ENCODE measurements around the gene CFAP77. TPM values are rescaled to one million over a fixed set of nuclear protein-coding genes. Genes with fewer than 3 reads are reported as not detected.

The CFAP77 gene
- total RNA-seq, 4 donors from 2014 or later = not detected

DNA sequence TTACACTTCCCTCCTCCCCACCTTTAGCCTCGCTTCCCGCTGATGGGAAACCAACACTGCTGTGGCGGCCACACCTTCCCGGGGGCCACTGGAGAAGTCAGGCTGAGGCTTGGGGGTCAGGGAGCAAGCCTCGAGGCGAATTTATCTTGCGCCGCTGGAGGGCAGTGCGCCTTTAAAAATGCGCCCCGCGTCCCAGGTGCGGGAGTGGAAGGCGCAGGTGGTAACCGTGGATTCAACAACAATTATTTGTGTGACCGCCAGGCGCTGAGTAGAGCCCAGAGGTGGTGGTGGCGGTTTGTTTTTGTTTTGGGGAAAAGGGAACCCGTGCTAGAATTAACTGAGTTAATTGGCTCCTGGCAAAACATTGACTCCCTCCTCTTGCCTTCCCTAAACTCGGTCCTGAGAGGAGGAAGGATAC, 1.1 kb downstream of the CFAP77 start:
- Histone ChIP-seq H3K9me3 (no peaks in the 10 kb centered on the region), H3K27ac (replicated peaks in 1 of 4) (no peak overlapping the region), H3K4me3 (peak overlapping the region in 3 of 4 donors; percentile 53 to 66 (median 55)), H3K27me3 (peaks cover 0 to 69% (median 37%) of the 10 kb centered on the region in 4 donors), H3K36me3 (no peaks in the 10 kb centered on the region), H3K4me1 (peaks cover 27 to 32% (median 29%) of the 10 kb centered on the region in 4 donors)
- intact Hi-C loops (cut with DNase I) = loop anchor here (10.0 kb wide), 1 partner anchor 394 kb away; no protein-coding TSS in a partner anchor
- DNase-seq (ENCODE audit: extremely low spot score) = no peak
- 1% methylated on average over 19 of the region's 20 CpGs for WGBS
- TF ChIP-seq, protein P1, sequence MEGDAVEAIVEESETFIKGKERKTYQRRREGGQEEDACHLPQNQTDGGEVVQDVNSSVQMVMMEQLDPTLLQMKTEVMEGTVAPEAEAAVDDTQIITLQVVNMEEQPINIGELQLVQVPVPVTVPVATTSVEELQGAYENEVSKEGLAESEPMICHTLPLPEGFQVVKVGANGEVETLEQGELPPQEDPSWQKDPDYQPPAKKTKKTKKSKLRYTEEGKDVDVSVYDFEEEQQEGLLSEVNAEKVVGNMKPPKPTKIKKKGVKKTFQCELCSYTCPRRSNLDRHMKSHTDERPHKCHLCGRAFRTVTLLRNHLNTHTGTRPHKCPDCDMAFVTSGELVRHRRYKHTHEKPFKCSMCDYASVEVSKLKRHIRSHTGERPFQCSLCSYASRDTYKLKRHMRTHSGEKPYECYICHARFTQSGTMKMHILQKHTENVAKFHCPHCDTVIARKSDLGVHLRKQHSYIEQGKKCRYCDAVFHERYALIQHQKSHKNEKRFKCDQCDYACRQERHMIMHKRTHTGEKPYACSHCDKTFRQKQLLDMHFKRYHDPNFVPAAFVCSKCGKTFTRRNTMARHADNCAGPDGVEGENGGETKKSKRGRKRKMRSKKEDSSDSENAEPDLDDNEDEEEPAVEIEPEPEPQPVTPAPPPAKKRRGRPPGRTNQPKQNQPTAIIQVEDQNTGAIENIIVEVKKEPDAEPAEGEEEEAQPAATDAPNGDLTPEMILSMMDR (IDR thresholded peaks at IDR 0.05) = peak; percentile 25 to 51 (median 28)
- no peak for TF ChIP-seq EP300 (IDR thresholded peaks at IDR 0.05)

DNA sequence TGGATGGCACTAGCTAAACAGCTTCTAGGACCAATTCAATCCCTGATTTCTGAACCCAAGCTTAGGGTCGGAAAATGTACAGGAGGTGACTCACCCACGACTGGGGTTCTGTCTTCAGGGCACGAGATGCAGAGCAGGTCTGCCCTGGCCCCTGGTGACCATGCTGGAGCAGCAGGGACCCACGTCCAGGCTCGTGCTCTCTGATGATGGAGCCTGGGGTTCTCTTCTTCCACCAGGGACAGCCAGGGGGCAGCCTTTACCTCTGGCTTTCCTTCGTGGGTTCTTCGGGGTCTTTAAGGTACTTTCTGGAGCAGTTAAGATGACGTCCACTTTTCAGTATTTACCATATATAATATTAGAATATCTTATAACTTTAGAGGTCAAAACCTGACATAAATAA, 2.1 kb downstream of the CFAP77 start:
- Histone ChIP-seq H3K4me3 (no peak overlapping the region), H3K4me1 (peaks cover 23 to 27% (median 25%) of the 10 kb centered on the region in 4 donors), H3K9me3 (no peaks in the 10 kb centered on the region), H3K36me3 (no peaks in the 10 kb centered on the region), H3K27me3 (peaks cover 0 to 79% (median 37%) of the 10 kb centered on the region in 4 donors), H3K27ac (replicated peaks in 1 of 4) (no peak overlapping the region)
- no peak for DNase-seq (ENCODE audit: extremely low spot score)
- 12% methylated on average over 8 of the region's 8 CpGs for whole genome bisulfite sequencing
- TF ChIP-seq, protein P1 (IDR thresholded peaks at IDR 0.05) = peak; percentile 9 to 38 (median 26)
- TF ChIP-seq POLR2AphosphoS5 (IDR thresholded peaks at IDR 0.05) (no peak), POLR2A (IDR thresholded peaks at IDR 0.05; ENCODE audit: low read depth) (no peak), EP300 (IDR thresholded peaks at IDR 0.05) (no peak)
- intact Hi-C loops (cut with DNase I) = loop anchor here (10.0 kb wide), 1 partner anchor 393 kb away; no protein-coding TSS in a partner anchor

DNA sequence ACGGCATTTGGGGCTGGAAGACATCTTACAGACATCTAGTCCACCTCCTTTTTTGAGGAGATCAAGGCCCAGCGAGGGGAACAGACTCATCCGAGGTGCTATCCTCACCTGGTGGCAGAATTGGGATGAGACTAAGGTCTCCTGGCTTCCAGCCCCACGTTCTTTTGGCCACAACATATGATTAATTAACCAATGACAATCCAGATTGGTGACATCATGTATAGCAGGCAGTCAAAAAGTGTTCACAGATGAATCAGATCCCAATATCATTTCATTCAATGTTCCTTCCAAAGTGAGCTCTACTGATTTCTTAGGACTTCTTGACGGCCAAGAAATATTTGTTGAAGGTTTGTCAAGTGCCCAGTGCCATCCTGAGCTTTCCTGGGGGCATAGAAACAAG, 3.9 kb downstream of the CFAP77 start:
- intact Hi-C loops (cut with DNase I) = loop anchor here (10.0 kb wide), 1 partner anchor 391 kb away; no protein-coding TSS in a partner anchor
- no peak for TF ChIP-seq POLR2A (IDR thresholded peaks at IDR 0.05; ENCODE audit: low read depth)
- TF ChIP-seq POLR2AphosphoS5 (IDR thresholded peaks at IDR 0.05) = no peak
- TF ChIP-seq, protein P1 (IDR thresholded peaks at IDR 0.05) = no peak
- TF ChIP-seq EP300 (IDR thresholded peaks at IDR 0.05) = no peak

DNA sequence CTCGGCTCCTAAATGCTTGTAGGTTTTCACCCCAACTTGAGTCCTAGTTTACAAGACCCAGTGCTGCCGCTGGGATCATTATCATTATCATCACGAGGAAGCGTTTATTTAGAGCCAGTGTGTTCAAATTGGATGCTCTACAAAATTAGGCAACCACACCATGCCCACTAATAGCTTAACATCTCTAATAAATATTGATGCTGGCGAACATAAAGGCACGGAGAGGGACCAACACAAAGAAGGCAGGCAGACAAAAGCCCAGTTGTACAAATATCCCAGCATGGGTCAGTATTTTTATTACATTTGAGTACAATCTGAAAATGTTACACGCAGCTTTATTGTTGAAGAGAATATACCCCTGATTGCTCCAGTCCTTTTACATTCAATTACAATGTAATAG, 4.7 kb downstream of the CFAP77 start:
- intact Hi-C loops (cut with DNase I) = loop anchor here (10.0 kb wide), 1 partner anchor 390 kb away; no protein-coding TSS in a partner anchor
- 72% methylated on average over 7 of the region's 7 CpGs for WGBS

More for the DNA sequence above, 3.9 kb downstream of the CFAP77 start:
- no peak for DNase-seq (ENCODE audit: extremely low spot score)
- no peaks in the 10 kb centered on the region for H3K9me3 ChIP-seq
- H3K4me3 ChIP-seq = no peak overlapping the region
- no peaks in the 10 kb centered on the region for H3K36me3 ChIP-seq
- peaks cover 0 to 98% (median 37%) of the 10 kb centered on the region in 4 donors for H3K27me3 ChIP-seq
- no peak overlapping the region for H3K27ac ChIP-seq (replicated peaks in 1 of 4)
- WGBS = 57% methylated on average over 5 of the region's 5 CpGs
- H3K4me1 ChIP-seq = peaks cover 21 to 25% (median 22%) of the 10 kb centered on the region in 4 donors

More for the DNA sequence above, 4.7 kb downstream of the CFAP77 start:
- no peaks in the 10 kb centered on the region for H3K9me3 ChIP-seq
- H3K4me3 ChIP-seq = no peak overlapping the region
- TF ChIP-seq, protein P1 (IDR thresholded peaks at IDR 0.05) = no peak
- no peak for TF ChIP-seq POLR2AphosphoS5 (IDR thresholded peaks at IDR 0.05)
- no peak for TF ChIP-seq EP300 (IDR thresholded peaks at IDR 0.05)
- TF ChIP-seq POLR2A (IDR thresholded peaks at IDR 0.05; ENCODE audit: low read depth) = no peak
- no peaks in the 10 kb centered on the region for H3K36me3 ChIP-seq
- H3K27me3 ChIP-seq = peaks cover 0 to 100% (median 34%) of the 10 kb centered on the region in 4 donors
- peaks cover 17 to 18% (median 17%) of the 10 kb centered on the region in 4 donors for H3K4me1 ChIP-seq
- DNase-seq (ENCODE audit: extremely low spot score) = no peak
- H3K27ac ChIP-seq (replicated peaks in 1 of 4) = no peak overlapping the region
